Measurements from ENCODE around the gene GHDC.

GHDC gene

GRCh38 chr17:42203354-42203753 lies 9.1 kb upstream of the GHDC start:
- H3K4me1 ChIP-seq (ENCODE audit: control insufficient read depth in 1 of 2, insufficient read depth in 2 of 2, low read length in 2 of 2) = peaks cover 14 to 15% of the 10 kb centered on the region in 2 donors
- no peak overlapping the region for H3K27ac ChIP-seq (ENCODE audit: low read depth, low read length)
- no peaks in the 10 kb centered on the region for H3K27me3 ChIP-seq (ENCODE audit: control insufficient read depth in 1 of 2, insufficient read depth in 2 of 2, low read length in 2 of 2)
- no peak overlapping the region for H3K4me3 ChIP-seq (ENCODE audit: low read depth in 1 of 2, low read length in 2 of 2)
- no peaks in the 10 kb centered on the region for H3K9me3 ChIP-seq (ENCODE audit: control insufficient read depth in 1 of 2, low read length in 2 of 2)
- peaks cover 11 to 33% of the 10 kb centered on the region in 2 donors for H3K36me3 ChIP-seq (ENCODE audit: control insufficient read depth in 1 of 2, insufficient read depth in 2 of 2, low read length in 2 of 2)
- H3K9ac ChIP-seq (ENCODE audit: low read depth in 1 of 2, low read length in 2 of 2) = no peak overlapping the region

DNA sequence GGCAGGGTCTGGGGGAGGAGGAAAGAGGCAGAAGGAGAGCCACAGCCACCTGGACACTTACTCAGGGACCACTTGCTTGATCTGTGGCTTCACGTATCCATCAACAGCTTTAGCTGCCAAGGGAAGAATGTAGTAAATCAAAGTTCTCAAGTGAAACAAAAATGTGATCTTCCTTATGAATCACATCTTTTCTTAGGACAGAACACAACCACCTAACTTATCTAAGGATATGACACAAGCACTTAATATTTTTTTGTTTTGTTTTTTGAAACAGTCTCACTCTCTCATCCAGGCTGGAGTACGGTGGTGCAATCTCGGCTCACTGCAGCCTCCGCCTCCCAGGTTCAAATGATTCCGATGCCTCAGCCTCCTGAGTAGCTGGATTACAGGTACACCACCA lies 8.4 kb upstream of the GHDC start:
- no peak overlapping the region for H3K4me3 ChIP-seq (ENCODE audit: low read depth in 1 of 2, low read length in 2 of 2)
- H3K9ac ChIP-seq (ENCODE audit: low read depth in 1 of 2, low read length in 2 of 2) = no peak overlapping the region
- H3K27ac ChIP-seq (ENCODE audit: low read depth, low read length) = no peak overlapping the region
- H3K9me3 ChIP-seq (ENCODE audit: control insufficient read depth in 1 of 2, low read length in 2 of 2) = no peaks in the 10 kb centered on the region
- H3K27me3 ChIP-seq (ENCODE audit: control insufficient read depth in 1 of 2, insufficient read depth in 2 of 2, low read length in 2 of 2) = no peaks in the 10 kb centered on the region
- peaks cover 14 to 15% of the 10 kb centered on the region in 2 donors for H3K4me1 ChIP-seq (ENCODE audit: control insufficient read depth in 1 of 2, insufficient read depth in 2 of 2, low read length in 2 of 2)
- peaks cover 11 to 33% of the 10 kb centered on the region in 2 donors for H3K36me3 ChIP-seq (ENCODE audit: control insufficient read depth in 1 of 2, insufficient read depth in 2 of 2, low read length in 2 of 2)

DNA sequence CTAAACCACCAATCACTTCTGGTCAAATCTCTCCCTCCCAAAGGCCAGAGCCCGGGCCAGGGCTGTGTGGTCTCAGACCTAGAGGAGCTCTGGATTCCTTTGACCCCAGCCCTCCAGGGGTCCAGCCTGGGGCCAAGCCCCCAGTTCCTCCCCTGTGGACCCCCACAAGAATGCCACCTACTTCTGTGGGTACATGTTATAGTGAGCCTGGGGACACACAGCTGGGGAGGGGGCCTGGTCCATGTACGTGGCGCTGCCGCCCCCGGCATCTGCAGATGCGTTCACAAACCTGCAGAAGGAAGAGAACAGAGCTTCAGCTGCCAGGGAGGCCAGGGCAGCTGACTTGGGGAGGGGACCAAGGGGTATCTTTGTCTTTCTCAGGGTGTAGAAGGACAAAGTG lies 7.9 kb upstream of the GHDC start:
- Histone ChIP-seq H3K27ac (ENCODE audit: low read depth, low read length) (no peak overlapping the region), H3K27me3 (ENCODE audit: control insufficient read depth in 1 of 2, insufficient read depth in 2 of 2, low read length in 2 of 2) (no peaks in the 10 kb centered on the region), H3K9ac (ENCODE audit: low read depth in 1 of 2, low read length in 2 of 2) (no peak overlapping the region), H3K9me3 (ENCODE audit: control insufficient read depth in 1 of 2, low read length in 2 of 2) (no peaks in the 10 kb centered on the region), H3K36me3 (ENCODE audit: control insufficient read depth in 1 of 2, insufficient read depth in 2 of 2, low read length in 2 of 2) (peaks cover 6 to 30% of the 10 kb centered on the region in 2 donors), H3K4me3 (ENCODE audit: low read depth in 1 of 2, low read length in 2 of 2) (no peak overlapping the region), H3K4me1 (ENCODE audit: control insufficient read depth in 1 of 2, insufficient read depth in 2 of 2, low read length in 2 of 2) (peaks cover 14 to 15% of the 10 kb centered on the region in 2 donors)

GRCh38 chr17:42201458-42201772 lies 7.1 kb upstream of the GHDC start:
- H3K9ac ChIP-seq (ENCODE audit: low read depth in 1 of 2, low read length in 2 of 2) = no peak overlapping the region
- no peak overlapping the region for H3K27ac ChIP-seq (ENCODE audit: low read depth, low read length)
- H3K4me1 ChIP-seq (ENCODE audit: control insufficient read depth in 1 of 2, insufficient read depth in 2 of 2, low read length in 2 of 2) = peaks cover 14 to 15% of the 10 kb centered on the region in 2 donors
- H3K36me3 ChIP-seq (ENCODE audit: control insufficient read depth in 1 of 2, insufficient read depth in 2 of 2, low read length in 2 of 2) = peaks cover 5 to 29% of the 10 kb centered on the region in 2 donors
- H3K27me3 ChIP-seq (ENCODE audit: control insufficient read depth in 1 of 2, insufficient read depth in 2 of 2, low read length in 2 of 2) = no peaks in the 10 kb centered on the region
- H3K4me3 ChIP-seq (ENCODE audit: low read depth in 1 of 2, low read length in 2 of 2) = no peak overlapping the region
- H3K9me3 ChIP-seq (ENCODE audit: control insufficient read depth in 1 of 2, low read length in 2 of 2) = no peaks in the 10 kb centered on the region

DNA sequence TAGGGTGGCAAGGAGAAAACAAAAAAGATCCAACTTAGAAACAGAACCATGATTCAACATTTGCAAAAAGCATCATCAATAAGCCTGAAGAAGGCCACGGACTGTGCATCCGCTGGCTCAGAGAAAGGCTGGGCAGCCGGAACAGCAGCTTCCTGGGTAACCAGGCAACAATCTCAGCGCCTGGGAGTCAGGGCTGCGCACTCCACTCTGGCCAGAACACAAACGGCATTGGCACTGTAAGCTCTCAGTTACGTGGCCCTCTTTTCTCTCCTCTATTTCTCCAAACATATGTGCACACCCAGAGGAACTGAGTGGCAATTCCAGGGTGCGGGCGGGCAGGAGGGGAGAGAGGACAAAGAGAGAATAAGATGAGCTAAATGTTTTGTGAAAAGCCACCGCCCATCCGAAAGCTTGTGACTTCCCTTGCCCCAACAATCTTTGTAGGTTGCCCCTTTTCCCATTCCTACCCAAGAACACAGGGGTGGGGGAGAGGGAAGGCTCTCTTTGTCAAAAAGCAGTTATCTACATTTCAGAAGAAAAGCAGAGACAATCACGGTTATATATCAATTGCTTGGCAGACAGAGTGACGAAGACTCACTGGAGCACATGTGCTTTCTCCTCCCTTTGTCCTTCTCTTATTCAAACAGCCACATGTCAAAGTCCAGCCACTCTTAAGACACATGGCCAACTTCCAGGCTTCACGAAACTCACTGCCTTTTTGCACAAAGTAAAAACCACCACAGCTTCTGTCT lies 6.6 kb upstream of the GHDC start:
- no peak overlapping the region for H3K4me3 ChIP-seq (ENCODE audit: low read depth in 1 of 2, low read length in 2 of 2)
- H3K27me3 ChIP-seq (ENCODE audit: control insufficient read depth in 1 of 2, insufficient read depth in 2 of 2, low read length in 2 of 2) = no peaks in the 10 kb centered on the region

DNA sequence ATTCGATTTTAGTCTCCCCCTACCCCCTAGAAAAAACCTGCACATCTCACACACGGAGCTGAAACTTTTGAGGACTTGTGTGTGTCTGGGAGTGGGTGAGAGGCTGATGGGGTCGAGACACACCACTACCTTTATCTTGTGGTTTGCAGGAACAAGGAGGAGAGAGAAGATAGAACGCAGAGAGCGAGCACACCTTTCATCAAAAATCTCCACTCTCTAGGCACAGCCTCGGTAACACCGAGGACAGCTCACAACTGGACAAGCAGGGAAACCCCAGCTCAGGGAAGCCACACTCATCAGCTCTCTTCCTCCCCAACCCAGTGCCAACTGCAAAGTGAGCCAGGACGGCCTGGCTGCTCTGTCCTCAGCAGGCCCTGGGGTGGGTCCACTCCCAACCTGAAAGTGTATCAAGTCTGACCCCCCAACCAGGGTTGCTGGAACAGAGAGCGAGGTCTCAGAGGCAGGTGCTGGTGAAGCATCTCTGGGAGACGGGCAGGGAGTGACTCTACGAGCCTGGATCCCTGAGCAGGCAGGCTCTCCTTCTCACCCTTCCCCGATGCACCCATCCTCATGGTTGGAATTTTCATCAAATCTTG lies 5.2 kb upstream of the GHDC start:
- no peaks in the 10 kb centered on the region for H3K27me3 ChIP-seq (ENCODE audit: control insufficient read depth in 1 of 2, insufficient read depth in 2 of 2, low read length in 2 of 2)
- no peak overlapping the region for H3K9ac ChIP-seq (ENCODE audit: low read depth in 1 of 2, low read length in 2 of 2)
- peaks cover 5 to 22% of the 10 kb centered on the region in 2 donors for H3K36me3 ChIP-seq (ENCODE audit: control insufficient read depth in 1 of 2, insufficient read depth in 2 of 2, low read length in 2 of 2)
- H3K4me3 ChIP-seq (ENCODE audit: low read depth in 1 of 2, low read length in 2 of 2) = no peak overlapping the region
- no peak overlapping the region for H3K27ac ChIP-seq (ENCODE audit: low read depth, low read length)
- no peaks in the 10 kb centered on the region for H3K9me3 ChIP-seq (ENCODE audit: control insufficient read depth in 1 of 2, low read length in 2 of 2)
- peaks cover 14 to 18% of the 10 kb centered on the region in 2 donors for H3K4me1 ChIP-seq (ENCODE audit: control insufficient read depth in 1 of 2, insufficient read depth in 2 of 2, low read length in 2 of 2)

More for the DNA sequence above, 6.6 kb upstream of the GHDC start:
- Histone ChIP-seq H3K36me3 (ENCODE audit: control insufficient read depth in 1 of 2, insufficient read depth in 2 of 2, low read length in 2 of 2) (peaks cover 5 to 27% of the 10 kb centered on the region in 2 donors), H3K9me3 (ENCODE audit: control insufficient read depth in 1 of 2, low read length in 2 of 2) (no peaks in the 10 kb centered on the region), H3K27ac (ENCODE audit: low read depth, low read length) (no peak overlapping the region), H3K9ac (ENCODE audit: low read depth in 1 of 2, low read length in 2 of 2) (no peak overlapping the region), H3K4me1 (ENCODE audit: control insufficient read depth in 1 of 2, insufficient read depth in 2 of 2, low read length in 2 of 2) (peaks cover 14 to 15% of the 10 kb centered on the region in 2 donors)

DNA sequence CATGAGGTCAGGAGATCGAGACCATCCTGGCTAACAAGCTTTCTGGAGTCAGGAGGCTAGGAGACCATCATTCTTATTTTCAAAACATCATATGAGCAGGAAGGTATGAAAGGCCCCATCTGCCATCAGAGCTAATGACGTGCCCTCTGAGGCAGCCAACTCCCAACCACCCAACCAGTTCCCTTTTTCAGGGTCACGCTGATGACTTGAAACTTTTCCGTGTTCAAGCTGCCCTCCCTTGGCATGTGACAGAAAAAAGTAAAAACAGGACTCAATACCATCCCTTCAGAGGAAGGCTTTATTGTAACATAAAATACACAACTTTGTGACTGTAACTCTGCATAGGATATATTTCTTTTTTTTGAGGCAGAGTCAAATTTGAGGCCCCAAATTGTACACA lies 4.6 kb upstream of the GHDC start:
- H3K4me3 ChIP-seq (ENCODE audit: low read depth in 1 of 2, low read length in 2 of 2) = no peak overlapping the region
- no peaks in the 10 kb centered on the region for H3K9me3 ChIP-seq (ENCODE audit: control insufficient read depth in 1 of 2, low read length in 2 of 2)
- H3K27ac ChIP-seq (ENCODE audit: low read depth, low read length) = no peak overlapping the region
- H3K27me3 ChIP-seq (ENCODE audit: control insufficient read depth in 1 of 2, insufficient read depth in 2 of 2, low read length in 2 of 2) = no peaks in the 10 kb centered on the region
- H3K9ac ChIP-seq (ENCODE audit: low read depth in 1 of 2, low read length in 2 of 2) = no peak overlapping the region
- H3K36me3 ChIP-seq (ENCODE audit: control insufficient read depth in 1 of 2, insufficient read depth in 2 of 2, low read length in 2 of 2) = peaks cover under 1 to 16% of the 10 kb centered on the region in 2 donors
- H3K4me1 ChIP-seq (ENCODE audit: control insufficient read depth in 1 of 2, insufficient read depth in 2 of 2, low read length in 2 of 2) = peaks cover 14 to 21% of the 10 kb centered on the region in 2 donors

GRCh38 chr17:42197564-42198156 lies 3.4 kb upstream of the GHDC start:
- Histone ChIP-seq H3K4me3 (ENCODE audit: low read depth in 1 of 2, low read length in 2 of 2) (no peak overlapping the region), H3K27ac (ENCODE audit: low read depth, low read length) (no peak overlapping the region), H3K9me3 (ENCODE audit: control insufficient read depth in 1 of 2, low read length in 2 of 2) (no peaks in the 10 kb centered on the region), H3K4me1 (ENCODE audit: control insufficient read depth in 1 of 2, insufficient read depth in 2 of 2, low read length in 2 of 2) (peaks cover 20 to 32% of the 10 kb centered on the region in 2 donors), H3K9ac (ENCODE audit: low read depth in 1 of 2, low read length in 2 of 2) (no peak overlapping the region), H3K27me3 (ENCODE audit: control insufficient read depth in 1 of 2, insufficient read depth in 2 of 2, low read length in 2 of 2) (no peaks in the 10 kb centered on the region), H3K36me3 (ENCODE audit: control insufficient read depth in 1 of 2, insufficient read depth in 2 of 2, low read length in 2 of 2) (peaks cover 0 to 15% of the 10 kb centered on the region in 2 donors)

DNA sequence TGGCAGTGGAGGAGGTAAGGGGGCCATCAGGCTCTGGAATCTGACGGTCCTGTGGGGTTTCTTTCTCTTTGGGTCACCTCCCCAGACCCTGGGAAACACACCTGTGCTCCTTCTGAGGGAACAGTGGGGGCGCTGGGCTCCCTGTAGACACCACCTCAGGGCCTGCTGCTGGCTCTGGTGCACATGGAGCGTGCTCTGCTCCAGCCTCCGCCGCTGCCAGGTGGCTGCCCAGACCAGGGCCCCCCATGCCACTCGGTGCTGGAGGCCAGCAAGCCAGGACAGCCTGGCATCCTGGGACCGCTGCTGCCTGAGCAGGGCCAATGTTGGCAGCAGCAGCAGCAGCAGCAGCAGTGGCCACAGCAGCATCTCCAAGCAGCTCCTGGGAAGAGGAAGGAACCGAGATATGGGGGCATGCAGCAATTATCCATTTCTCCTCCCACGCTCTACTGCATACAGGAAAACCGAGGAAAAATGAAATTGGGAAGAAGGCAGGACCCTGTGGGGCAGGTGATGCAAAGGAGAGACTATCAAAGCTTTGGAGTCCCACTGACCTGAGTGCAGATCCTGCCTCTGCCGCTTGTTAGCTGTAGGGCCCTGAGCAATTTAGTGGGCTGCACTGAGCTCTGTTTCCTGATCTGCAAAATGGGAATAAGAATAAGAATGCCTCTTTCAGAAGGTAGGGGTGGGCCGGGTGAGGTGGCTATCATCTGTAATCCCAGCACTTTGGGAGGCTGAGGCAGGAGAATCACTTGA lies 902 bp downstream of the GHDC start:
- no peaks in the 10 kb centered on the region for H3K9me3 ChIP-seq (ENCODE audit: control insufficient read depth in 1 of 2, low read length in 2 of 2)
- H3K27ac ChIP-seq (ENCODE audit: low read depth, low read length) = no peak overlapping the region
- H3K4me3 ChIP-seq (ENCODE audit: low read depth in 1 of 2, low read length in 2 of 2) = peak overlapping the region; percentile 96 to 100
- H3K36me3 ChIP-seq (ENCODE audit: control insufficient read depth in 1 of 2, insufficient read depth in 2 of 2, low read length in 2 of 2) = no peaks in the 10 kb centered on the region
- peaks cover 6 to 18% of the 10 kb centered on the region in 2 donors for H3K4me1 ChIP-seq (ENCODE audit: control insufficient read depth in 1 of 2, insufficient read depth in 2 of 2, low read length in 2 of 2)
- H3K27me3 ChIP-seq (ENCODE audit: control insufficient read depth in 1 of 2, insufficient read depth in 2 of 2, low read length in 2 of 2) = no peaks in the 10 kb centered on the region
- H3K9ac ChIP-seq (ENCODE audit: low read depth in 1 of 2, low read length in 2 of 2) = peak overlapping the region; percentile 81 to 99

Measured in duodenal mucosa (tissue), 2 donors.